Breast epithelium (tissue), 3 donors: ENCODE measurements around the gene CUBN.

Experiments used
- POLR2A ChIP-seq: fragments of 450-650 bp; IDR thresholded peaks from one replicate; pipeline ENCODE4 v1.6.1; 2016; ENCODE audit warnings: antibody characterized with exemption, mild to moderate bottlenecking, moderate library complexity
- TF ChIP-seq, protein P1 (sequence below), 3 donors: fragments of 450-650 bp; IDR thresholded peaks; one replicate each; pipeline ENCODE4 v1.5.1; 2016 to 2017; ENCODE audit warnings: antibody characterized with exemption in 3 of 3, mild to moderate bottlenecking in 3 of 3, moderate library complexity in 3 of 3

DNA sequence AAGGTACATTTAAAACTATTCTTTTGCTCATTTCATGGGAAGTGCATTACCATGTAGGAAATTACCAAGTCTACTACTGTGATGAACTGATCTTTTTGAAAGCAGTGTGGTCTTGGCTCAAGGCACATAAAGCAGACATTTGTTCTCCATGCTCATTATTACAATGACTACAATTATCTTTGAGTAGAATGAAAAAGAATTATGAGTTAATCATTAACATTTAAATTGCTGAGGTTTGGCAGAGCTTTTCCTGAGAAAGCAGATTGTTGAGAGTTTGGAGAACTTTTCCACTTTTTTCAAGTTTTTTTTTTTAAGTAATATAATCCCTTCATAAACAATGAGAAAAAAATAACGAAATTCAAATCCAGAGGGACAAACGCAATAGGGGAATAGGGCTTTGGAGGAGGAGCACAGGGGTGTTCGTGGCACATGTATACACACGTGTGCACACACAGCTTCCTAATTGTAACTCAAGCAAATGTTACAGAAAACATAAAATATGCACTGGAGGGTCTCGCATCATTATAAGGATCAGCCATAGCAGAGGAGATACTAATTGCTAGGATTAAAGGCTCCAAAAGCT lies 8.9 kb upstream of the CUBN start:
- TF ChIP-seq, protein P1, sequence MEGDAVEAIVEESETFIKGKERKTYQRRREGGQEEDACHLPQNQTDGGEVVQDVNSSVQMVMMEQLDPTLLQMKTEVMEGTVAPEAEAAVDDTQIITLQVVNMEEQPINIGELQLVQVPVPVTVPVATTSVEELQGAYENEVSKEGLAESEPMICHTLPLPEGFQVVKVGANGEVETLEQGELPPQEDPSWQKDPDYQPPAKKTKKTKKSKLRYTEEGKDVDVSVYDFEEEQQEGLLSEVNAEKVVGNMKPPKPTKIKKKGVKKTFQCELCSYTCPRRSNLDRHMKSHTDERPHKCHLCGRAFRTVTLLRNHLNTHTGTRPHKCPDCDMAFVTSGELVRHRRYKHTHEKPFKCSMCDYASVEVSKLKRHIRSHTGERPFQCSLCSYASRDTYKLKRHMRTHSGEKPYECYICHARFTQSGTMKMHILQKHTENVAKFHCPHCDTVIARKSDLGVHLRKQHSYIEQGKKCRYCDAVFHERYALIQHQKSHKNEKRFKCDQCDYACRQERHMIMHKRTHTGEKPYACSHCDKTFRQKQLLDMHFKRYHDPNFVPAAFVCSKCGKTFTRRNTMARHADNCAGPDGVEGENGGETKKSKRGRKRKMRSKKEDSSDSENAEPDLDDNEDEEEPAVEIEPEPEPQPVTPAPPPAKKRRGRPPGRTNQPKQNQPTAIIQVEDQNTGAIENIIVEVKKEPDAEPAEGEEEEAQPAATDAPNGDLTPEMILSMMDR (IDR thresholded peaks at IDR 0.05) = no peak
- no peak for TF ChIP-seq POLR2A
